ENCODE data around the gene NCOA1.
"Not testable (repeated sequence)": the region's sequence is repeated elsewhere in the genome, so short reads cannot be mapped to it uniquely, and the experiment has no call there.

DNA sequence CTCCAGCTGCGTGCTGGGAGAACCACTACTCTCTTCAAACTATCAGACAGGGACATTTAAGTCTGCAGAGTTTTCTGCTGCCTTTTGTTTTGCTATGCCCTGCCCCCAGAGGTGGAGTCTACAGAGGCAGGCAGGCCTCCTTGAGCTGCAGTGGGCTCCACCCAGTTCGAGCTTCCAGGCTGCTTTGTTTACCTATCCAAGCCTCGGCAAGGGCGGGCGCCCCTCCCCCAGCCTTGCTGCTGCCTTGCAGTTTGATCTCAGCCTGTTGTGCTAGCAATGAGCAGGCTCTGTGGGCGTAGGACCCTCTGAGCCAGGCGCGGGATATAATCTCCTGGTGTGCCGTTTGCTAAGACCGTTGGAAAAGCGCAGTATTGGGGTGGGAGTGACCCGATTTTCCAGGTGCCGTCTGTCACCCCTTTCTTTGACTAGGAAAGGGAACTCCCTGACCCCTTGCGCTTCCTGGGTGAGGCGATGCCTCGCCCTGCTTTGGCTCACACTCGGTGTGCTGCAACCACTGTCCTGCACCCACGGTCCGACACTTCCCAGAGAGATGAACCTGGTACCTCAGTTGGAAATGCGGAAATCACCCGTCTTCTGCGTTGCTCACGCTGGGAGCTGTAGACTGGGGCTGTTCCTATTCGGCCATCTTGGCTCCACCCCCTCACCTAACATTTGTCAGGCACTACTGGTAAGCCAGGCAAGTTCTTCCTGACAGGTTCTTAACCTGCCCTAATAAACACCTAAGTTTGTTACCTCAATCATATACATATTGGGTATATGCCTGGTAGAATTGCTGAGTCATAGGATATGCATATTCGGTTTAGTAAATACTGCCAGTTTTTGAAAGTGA is 315.0 kb downstream of the NCOA1 start:
- TF ChIP-seq, protein P1, sequence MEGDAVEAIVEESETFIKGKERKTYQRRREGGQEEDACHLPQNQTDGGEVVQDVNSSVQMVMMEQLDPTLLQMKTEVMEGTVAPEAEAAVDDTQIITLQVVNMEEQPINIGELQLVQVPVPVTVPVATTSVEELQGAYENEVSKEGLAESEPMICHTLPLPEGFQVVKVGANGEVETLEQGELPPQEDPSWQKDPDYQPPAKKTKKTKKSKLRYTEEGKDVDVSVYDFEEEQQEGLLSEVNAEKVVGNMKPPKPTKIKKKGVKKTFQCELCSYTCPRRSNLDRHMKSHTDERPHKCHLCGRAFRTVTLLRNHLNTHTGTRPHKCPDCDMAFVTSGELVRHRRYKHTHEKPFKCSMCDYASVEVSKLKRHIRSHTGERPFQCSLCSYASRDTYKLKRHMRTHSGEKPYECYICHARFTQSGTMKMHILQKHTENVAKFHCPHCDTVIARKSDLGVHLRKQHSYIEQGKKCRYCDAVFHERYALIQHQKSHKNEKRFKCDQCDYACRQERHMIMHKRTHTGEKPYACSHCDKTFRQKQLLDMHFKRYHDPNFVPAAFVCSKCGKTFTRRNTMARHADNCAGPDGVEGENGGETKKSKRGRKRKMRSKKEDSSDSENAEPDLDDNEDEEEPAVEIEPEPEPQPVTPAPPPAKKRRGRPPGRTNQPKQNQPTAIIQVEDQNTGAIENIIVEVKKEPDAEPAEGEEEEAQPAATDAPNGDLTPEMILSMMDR (IDR thresholded peaks at IDR 0.05) = not testable (repeated sequence)
- TF ChIP-seq, protein P2, sequence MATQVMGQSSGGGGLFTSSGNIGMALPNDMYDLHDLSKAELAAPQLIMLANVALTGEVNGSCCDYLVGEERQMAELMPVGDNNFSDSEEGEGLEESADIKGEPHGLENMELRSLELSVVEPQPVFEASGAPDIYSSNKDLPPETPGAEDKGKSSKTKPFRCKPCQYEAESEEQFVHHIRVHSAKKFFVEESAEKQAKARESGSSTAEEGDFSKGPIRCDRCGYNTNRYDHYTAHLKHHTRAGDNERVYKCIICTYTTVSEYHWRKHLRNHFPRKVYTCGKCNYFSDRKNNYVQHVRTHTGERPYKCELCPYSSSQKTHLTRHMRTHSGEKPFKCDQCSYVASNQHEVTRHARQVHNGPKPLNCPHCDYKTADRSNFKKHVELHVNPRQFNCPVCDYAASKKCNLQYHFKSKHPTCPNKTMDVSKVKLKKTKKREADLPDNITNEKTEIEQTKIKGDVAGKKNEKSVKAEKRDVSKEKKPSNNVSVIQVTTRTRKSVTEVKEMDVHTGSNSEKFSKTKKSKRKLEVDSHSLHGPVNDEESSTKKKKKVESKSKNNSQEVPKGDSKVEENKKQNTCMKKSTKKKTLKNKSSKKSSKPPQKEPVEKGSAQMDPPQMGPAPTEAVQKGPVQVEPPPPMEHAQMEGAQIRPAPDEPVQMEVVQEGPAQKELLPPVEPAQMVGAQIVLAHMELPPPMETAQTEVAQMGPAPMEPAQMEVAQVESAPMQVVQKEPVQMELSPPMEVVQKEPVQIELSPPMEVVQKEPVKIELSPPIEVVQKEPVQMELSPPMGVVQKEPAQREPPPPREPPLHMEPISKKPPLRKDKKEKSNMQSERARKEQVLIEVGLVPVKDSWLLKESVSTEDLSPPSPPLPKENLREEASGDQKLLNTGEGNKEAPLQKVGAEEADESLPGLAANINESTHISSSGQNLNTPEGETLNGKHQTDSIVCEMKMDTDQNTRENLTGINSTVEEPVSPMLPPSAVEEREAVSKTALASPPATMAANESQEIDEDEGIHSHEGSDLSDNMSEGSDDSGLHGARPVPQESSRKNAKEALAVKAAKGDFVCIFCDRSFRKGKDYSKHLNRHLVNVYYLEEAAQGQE (IDR thresholded peaks at IDR 0.05; ENCODE audit: insufficient read depth in 1 of 2, low read depth in 2 of 2, low read length in 1 of 2) = not testable (repeated sequence)
- TF ChIP-seq POLR2AphosphoS5 (IDR thresholded peaks at IDR 0.05; ENCODE audit: low read depth, low read length) = not testable (repeated sequence)

Data from Panc1 (cell line).